Ishikawa (cell line): Measurements from ENCODE around the gene USP47.

Source experiments
- CREB1 ChIP-seq: IDR thresholded peaks from 2 replicates; pipeline ENCODE4 v1.6.1; 2012; ENCODE audit warnings: low read depth
- YY1 ChIP-seq: IDR thresholded peaks from 2 replicates; pipeline ENCODE4 v1.6.1; 2012; ENCODE audit warnings: low read depth

- TF ChIP-seq YY1 (no peak), CREB1 (no peak)
Observed at GRCh38 chr11:11968511-11969280, 126.9 kb downstream of the USP47 start.
